PFSK-1 (cell line): Measurements from ENCODE around the gene BRAT1.

Experiments used
- FOXP2 ChIP-seq: optimal IDR thresholded peaks from 2 replicates; pipeline ENCODE3; 2011; ENCODE audit warnings: borderline replicate concordance, control low read depth, inconsistent platforms; ENCODE audit not compliant: insufficient read depth; ENCODE audit errors: extremely low read length, extremely low read depth
- POLR2AphosphoS5 ChIP-seq: IDR thresholded peaks from 2 replicates; pipeline ENCODE4 v1.6.1; 2012; ENCODE audit warnings: low read depth, mild to moderate bottlenecking, control low read depth, low read length, moderate library complexity
- SIN3A ChIP-seq: IDR thresholded peaks from 2 replicates; pipeline ENCODE4 v1.6.1; 2012; ENCODE audit warnings: mild to moderate bottlenecking, low read length, moderate library complexity, borderline replicate concordance; ENCODE audit not compliant: insufficient read depth
- TAF1 ChIP-seq: IDR thresholded peaks from 2 replicates; pipeline ENCODE4 v1.6.1; 2012; ENCODE audit warnings: low read length, control low read depth, borderline replicate concordance; ENCODE audit not compliant: insufficient read depth
- TF ChIP-seq, protein P1 (sequence below), 2 experiments: IDR thresholded peaks; 2 replicates each; pipeline versions ENCODE4 v1.6.1 to v1.8.0; 2011 to 2012; ENCODE audit warnings: low read depth in 2 of 2, low read length in 2 of 2, control low read depth in 1 of 2, inconsistent platforms in 1 of 2, mild to moderate bottlenecking in 1 of 2, moderate library complexity in 1 of 2; ENCODE audit not compliant: insufficient read depth in 1 of 2

Gene BRAT1

DNA sequence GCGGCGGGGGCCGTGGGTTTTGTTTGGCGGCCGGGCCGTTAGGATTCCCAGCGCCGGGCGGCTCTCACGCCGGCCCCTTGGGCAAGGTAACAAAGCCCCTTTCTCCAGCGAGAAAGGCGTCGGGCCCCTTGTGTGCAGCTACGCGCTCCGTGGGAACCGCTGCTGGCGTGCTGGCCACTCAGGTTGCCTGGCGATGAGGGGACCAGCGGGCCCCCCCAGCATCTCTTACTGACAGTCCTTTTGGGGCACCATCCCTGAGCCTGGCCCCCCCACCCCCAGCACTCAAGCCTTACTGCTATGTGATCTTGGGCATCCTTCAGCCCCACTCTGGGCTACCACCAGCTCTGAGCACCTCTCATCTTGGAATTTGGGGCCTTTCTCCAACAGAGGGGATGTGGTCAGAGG is 34.0 kb downstream of the BRAT1 start:
- no peak for TF ChIP-seq FOXP2
- no peak for TF ChIP-seq TAF1
- no peak for TF ChIP-seq POLR2AphosphoS5
- TF ChIP-seq SIN3A = no peak
- TF ChIP-seq, protein P1, sequence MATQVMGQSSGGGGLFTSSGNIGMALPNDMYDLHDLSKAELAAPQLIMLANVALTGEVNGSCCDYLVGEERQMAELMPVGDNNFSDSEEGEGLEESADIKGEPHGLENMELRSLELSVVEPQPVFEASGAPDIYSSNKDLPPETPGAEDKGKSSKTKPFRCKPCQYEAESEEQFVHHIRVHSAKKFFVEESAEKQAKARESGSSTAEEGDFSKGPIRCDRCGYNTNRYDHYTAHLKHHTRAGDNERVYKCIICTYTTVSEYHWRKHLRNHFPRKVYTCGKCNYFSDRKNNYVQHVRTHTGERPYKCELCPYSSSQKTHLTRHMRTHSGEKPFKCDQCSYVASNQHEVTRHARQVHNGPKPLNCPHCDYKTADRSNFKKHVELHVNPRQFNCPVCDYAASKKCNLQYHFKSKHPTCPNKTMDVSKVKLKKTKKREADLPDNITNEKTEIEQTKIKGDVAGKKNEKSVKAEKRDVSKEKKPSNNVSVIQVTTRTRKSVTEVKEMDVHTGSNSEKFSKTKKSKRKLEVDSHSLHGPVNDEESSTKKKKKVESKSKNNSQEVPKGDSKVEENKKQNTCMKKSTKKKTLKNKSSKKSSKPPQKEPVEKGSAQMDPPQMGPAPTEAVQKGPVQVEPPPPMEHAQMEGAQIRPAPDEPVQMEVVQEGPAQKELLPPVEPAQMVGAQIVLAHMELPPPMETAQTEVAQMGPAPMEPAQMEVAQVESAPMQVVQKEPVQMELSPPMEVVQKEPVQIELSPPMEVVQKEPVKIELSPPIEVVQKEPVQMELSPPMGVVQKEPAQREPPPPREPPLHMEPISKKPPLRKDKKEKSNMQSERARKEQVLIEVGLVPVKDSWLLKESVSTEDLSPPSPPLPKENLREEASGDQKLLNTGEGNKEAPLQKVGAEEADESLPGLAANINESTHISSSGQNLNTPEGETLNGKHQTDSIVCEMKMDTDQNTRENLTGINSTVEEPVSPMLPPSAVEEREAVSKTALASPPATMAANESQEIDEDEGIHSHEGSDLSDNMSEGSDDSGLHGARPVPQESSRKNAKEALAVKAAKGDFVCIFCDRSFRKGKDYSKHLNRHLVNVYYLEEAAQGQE (IDR thresholded peaks at IDR 0.05; ENCODE audit: insufficient read depth in 1 of 2, low read depth in 2 of 2, low read length in 2 of 2) = no peak

DNA sequence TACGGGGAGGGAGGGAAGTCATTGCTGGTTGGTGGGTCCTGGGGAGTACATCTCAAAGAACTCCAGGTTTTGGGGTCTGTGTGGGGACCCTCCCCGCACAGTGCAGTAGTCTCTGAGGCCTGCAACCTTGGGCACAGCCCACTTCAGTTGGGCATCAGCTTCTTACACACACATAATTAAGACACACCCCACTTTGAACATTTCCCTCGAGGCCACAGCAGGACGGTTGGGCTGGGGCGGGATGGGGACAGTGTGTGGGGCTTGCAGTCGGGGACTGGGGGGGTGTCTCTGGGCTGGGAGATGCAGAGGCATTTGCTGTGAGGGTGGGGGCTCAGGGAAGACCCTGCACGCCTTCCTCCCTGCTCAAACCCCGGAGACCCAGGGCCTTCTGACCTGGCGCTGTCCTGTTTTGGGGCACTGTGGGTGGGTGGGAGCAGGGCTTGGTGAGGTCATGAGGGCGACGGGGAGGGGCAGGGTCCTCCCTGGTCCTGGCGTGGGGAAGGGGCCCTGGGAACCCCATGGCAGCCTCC is 34.5 kb downstream of the BRAT1 start:
- no peak for TF ChIP-seq FOXP2
- TF ChIP-seq SIN3A = no peak
- TF ChIP-seq POLR2AphosphoS5 = no peak
- TF ChIP-seq TAF1 = no peak
- TF ChIP-seq, protein P1 (IDR thresholded peaks at IDR 0.05; ENCODE audit: insufficient read depth in 1 of 2, low read depth in 2 of 2, low read length in 2 of 2) = no peak

DNA sequence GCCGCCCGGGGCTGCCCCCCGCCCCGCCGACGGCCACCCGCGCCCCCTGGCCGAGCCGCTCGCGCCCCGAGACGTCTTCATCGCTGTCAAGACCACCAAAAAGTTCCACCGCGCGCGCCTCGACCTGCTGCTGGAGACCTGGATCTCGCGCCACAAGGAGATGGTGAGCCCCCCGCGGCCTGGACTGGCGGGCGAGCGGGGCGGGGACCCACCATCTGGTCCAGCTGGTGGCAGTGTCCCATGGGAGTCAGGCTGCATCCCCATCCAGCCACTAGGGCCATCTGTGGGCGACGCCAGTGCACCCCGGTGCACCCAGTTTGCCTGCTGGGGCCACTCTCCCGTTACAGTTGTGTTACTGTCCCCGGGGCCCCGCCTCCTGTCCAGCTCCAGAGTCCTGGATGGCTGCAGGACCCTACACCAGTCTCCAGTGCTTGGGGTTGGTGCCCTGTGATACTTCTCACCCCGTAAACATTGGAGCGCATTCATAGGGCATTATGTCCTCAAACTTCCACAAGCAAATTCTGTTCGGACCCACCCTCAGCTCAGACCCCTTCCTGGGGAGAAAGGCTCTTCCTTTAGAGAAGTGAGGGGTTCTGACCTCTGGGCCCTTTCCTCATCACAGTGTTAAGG is 35.1 kb downstream of the BRAT1 start:
- TF ChIP-seq, protein P1 (IDR thresholded peaks at IDR 0.05; ENCODE audit: insufficient read depth in 1 of 2, low read depth in 2 of 2, low read length in 2 of 2) = no peak
- TF ChIP-seq TAF1 (no peak), POLR2AphosphoS5 (no peak), SIN3A (no peak), FOXP2 (no peak)

DNA sequence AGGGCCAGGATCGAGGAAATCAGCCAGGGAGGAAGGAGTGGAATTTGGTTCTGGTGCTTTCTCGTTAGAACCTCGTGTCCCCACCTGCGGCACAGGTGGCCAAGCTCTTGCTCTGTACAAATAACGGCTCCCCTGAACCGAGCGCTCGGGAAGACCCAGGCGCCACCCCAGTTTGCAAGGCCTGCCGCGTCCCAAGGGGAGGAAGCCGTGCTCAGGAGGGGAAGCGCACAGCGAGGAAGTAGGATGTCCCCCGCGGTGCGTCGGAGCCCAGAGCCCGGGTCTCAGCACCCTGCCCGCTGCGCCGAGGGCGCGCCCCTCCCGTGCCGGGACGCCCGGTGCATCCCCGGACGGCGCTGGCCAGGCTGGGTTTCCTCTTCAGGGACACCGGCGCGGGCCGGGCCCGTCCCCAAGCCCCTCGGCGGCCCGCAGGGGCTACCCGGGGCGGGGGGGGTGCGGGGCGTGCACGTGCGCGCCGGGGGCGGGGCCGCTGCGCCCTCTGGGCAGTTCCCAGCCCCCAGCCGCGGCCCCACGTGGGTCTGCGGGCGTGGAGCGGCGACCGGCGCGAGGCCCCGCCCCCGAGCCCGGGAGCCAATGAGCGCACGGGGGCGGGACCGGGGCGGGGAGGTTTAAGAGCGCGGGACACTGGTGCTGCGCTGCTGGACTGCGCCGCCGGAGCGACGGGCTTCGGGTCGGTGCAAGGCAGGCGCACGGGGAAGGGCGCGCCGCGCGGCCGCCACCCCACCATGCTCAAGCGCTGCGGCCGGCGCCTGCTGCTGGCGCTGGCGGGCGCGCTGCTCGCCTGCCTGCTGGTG is 36.0 kb downstream of the BRAT1 start, which contains the start of gene LFNG:
TSS of gene LFNG (plus strand) at position 656 of the 812 bp plus-strand sequence. CDS start at position 744, 88 bp downstream.
- TF ChIP-seq POLR2AphosphoS5 (peak; percentile 93), SIN3A (no peak), TAF1 (peak; percentile 95)
- TF ChIP-seq, protein P1 (IDR thresholded peaks at IDR 0.05; ENCODE audit: insufficient read depth in 1 of 2, low read depth in 2 of 2, low read length in 2 of 2) = peak; percentile 58 to 68; a peak in 2 of 4 replicates
